GM18517 (cell line): Measurements from ENCODE around the gene ZFYVE9.

ENCODE experiments used
- ATAC-seq: cut with Tn5 transposase; IDR thresholded peaks from one replicate; pipeline ENCODE4 v1.9.1; 2021; ENCODE audit warnings: mild to moderate bottlenecking, moderate library complexity; ENCODE audit not compliant: unreplicated experiment

Gene ZFYVE9

DNA sequence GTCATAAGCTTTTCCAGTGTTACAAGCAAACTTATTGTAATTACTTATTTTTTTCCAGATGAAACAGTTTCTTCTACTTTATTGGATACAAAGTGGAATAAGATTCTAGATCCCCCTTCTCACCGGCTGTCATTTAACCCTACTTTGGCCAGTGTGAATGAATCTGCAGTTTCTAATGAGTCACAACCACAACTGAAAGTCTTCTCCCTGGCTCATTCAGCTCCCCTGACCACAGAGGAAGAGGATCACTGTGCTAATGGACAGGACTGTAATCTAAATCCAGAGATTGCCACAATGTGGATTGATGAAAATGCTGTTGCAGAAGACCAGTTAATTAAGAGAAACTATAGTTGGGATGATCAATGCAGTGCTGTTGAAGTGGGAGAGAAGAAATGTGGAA, 95.5 kb downstream of the ZFYVE9 start:
- ATAC-seq: no peak

DNA sequence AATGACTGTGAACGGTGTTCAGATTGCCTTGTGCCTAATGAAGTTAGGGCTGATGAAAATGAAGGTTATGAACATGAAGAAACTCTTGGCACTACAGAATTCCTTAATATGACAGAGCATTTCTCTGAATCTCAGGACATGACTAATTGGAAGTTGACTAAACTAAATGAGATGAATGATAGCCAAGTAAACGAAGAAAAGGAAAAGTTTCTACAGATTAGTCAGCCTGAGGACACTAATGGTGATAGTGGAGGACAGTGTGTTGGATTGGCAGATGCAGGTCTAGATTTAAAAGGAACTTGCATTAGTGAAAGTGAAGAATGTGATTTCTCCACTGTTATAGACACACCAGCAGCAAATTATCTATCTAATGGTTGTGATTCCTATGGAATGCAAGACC, 96.6 kb downstream of the ZFYVE9 start:
- no peak for ATAC-seq

DNA sequence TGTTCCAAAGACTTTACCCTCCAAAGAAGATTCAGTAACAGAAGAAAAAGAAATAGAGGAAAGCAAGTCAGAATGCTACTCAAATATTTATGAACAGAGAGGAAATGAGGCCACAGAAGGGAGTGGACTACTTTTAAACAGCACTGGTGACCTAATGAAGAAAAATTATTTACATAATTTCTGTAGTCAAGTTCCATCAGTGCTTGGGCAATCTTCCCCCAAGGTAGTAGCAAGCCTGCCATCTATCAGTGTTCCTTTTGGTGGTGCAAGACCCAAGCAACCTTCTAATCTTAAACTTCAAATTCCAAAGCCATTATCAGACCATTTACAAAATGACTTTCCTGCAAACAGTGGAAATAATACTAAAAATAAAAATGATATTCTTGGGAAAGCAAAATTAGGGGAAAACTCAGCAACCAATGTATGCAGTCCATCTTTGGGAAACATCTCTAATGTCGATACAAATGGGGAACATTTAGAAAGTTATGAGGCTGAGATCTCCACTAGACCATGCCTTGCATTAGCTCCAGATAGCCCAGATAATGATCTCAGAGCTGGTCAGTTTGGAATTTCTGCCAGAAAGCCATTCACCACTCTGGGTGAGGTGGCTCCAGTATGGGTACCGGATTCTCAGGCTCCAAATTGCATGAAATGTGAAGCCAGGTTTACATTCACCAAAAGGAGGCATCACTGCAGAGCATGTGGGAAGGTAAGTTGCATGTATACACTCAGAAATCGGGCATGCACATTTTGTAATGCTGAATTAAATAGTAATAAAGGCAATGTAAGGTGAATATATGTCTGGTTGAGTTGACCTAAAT, 97.2 kb downstream of the ZFYVE9 start:
- no peak for ATAC-seq

DNA sequence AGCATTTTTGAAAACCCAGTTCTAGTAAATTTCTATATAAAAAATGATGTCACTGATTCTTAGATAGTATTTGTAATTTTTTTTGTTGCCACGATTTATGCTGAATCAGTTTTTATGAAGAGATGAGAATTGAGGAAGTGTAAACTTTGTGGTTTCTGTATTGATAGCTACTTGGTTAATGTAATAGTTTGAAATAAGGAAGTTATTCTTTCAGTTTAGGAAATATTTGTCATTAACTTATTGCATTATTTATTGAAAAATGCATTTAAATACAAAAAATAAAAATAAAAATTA, 97.8 kb downstream of the ZFYVE9 start:
- peak; percentile 74 for ATAC-seq

DNA sequence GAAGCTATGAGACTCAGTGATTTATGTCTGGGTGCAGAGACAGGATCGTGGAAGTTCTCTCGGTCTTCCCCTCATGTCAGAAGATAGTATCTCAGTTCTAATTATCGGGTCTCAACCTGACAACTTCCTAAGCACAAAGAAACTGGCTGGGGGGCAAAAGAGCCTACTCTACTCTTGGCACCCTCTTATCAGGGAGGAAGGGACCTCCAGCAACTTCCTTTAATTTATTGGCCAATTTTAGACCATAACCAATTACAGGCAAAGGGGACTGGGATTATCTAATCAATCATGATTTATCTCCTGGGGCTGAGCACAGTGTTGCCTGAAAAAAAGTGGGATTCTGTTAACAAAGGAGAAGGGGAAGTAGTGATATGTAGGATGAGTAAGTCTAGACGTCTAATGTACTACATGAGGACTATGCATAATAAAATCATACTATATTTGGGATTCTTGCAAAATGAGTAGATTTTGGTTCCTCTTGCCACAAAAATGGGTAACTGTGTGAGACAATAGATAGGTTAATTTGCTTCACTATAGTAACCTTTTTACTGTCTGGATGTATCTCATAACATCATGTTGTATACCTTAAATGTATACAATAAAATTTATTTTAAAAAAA, 98.8 kb downstream of the ZFYVE9 start:
- ATAC-seq: no peak

DNA sequence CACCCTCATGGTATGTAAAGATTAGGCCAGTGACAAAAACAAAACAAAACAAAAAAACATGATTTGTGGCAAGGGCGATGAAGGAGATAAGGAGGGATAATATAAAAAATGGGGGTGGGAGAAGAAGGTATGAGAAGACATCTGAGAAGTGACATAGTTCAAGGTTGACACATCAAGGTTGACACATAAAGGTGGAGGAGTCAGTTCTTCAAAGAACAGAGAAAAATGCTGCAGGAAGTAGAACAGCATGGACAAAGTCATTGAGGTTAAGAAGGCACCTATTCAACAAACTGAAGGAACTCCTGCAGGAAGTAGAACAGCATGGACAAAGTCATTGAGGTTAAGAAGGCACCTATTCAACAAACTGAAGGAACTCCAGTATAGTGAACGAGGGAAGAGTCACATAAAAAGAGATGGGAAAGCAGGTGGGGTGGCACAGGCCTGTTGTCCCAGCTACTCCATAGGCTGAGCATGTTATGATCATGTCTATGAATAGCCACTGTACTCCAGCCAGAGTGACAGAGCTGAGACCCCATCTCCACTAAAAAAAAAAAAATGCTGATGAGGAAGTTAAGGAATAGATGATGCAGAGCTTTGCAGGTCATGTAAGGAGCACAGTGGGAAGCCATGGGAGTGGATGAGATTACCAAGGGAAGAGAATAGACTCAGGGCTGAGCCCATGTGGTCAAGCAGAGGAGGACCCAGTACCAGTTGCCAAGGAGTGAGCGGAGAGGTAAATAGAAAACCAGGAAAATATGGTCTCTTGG, 101.5 kb downstream of the ZFYVE9 start:
- ATAC-seq: no peak

DNA sequence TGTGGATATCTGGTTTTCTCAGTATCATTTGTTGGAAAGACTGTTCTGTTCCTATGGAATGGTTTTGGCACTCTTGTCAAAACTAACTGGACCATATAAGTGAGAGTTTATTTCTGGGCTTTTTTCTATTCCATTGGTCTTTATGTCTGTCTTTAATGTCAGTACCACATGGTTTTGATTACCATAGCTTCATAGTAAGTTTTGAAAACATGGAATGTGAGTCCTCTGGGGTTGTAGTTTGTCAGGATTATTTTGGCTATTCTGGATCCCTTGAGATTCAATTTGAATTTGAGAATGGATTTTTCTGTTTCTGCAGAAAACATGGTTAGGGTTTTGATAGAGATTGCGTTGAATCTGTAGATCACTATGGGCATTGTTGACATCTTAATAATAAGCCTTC, 107.9 kb downstream of the ZFYVE9 start:
- no peak for ATAC-seq

DNA sequence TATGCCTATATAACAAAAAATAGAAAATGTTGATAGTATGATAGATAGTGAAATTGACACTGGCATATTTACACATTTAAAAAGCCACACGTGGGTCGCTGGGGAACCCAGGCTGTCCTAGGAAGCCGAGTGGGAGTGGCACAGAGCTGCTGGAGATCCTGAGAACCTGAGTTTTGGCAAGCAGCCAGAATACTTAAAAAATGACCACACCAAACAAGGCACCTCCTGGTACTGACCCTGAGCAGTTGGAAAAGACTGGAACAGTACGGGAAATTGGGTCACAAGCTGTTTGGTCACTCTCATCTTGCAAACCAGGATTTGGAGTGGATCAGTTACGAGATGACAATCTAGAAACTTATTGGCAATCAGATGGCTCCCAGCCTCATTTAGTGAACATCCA, 111.5 kb downstream of the ZFYVE9 start:
- ATAC-seq: no peak

DNA sequence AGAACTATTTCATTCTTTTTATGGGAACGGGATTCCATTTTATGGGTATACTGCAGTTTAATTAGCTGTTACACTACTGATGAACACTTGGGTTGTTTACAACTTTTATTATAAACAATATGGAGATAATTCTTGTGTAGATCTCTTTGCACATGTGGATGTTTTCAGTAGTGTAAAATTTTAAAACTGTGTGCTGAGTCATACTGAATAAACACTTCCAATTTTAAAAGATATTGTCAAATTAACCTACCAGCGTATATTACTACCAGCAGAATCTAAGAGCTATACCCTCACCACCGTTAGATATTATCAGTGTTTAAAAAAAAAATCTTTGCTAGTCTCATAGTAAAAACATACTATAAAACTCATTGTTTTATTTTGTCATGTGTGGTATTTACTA, 118.0 kb downstream of the ZFYVE9 start:
- no peak for ATAC-seq

DNA sequence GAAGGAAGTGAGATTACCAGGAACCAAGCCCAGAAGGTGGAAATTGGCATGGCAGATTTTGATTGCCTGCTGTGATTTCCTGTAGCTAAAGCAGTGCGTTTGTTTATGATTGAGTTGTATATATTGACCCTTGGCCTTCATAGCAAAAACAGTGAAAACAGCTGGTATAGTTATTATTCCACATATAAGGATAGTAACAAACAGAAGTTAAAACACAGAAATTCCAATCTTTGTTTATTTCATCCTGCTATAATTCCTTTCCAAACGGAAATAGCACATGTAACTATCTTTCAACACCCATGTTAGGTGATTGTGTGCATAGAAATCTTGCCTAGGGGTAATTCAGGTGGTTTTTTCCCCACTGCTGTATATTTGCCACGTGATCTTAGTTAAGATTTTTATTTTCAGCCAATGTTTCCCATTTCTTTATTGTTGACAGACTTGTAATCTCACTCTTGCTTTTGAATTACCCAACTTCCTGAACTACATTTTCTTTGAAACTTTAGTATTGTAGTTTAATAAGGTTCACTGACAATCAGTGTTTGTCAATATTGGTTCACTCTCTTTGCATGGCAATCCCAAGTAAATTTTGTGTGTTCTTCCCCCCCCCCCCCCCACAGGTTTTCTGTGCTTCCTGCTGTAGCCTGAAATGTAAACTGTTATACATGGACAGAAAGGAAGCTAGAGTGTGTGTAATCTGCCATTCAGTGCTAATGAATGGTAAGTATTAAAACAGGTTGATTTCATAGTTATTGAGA, 121.4 kb downstream of the ZFYVE9 start:
- ATAC-seq: no peak

DNA sequence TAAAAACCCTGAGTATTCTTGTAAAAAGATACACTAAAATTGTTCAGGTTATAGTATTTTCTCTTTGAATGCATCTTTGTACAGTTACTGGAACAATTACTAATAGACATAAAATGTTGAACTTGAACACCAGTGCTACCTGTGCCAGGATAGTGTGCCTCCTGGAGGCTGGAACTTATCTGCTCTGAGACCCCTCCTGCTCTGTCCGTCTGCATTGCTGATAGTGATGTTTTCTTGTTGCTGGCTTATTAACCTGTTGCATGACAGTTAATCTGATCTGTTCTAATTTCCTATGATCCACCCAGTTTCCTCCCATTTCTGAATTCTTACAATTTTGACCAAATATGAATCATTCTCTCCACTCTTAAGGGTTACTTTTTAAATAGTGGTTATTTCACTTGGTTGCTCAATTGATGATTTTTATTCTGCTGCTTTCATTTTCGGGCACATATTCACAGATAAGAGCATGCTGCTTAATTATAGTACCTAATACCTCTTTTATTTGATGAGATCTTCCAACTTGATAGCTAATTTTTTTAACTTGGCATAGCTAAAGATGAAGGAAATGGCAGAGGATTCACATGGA, 122.7 kb downstream of the ZFYVE9 start:
- no peak for ATAC-seq

DNA sequence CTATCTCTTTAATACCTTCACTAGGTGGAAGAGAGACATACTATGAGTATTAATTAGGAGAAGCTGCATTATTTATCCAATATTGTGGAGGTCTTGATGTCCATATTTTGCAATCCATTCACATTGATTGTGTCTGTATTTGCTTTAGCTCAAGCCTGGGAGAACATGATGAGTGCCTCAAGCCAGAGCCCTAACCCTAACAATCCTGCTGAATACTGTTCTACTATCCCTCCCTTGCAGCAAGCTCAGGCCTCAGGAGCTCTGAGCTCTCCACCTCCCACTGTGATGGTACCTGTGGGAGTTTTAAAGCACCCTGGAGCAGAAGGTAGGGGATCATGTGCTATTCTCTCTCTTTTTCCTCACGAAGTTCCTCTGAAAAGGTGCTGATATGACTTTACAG, 124.6 kb downstream of the ZFYVE9 start:
- ATAC-seq: no peak

DNA sequence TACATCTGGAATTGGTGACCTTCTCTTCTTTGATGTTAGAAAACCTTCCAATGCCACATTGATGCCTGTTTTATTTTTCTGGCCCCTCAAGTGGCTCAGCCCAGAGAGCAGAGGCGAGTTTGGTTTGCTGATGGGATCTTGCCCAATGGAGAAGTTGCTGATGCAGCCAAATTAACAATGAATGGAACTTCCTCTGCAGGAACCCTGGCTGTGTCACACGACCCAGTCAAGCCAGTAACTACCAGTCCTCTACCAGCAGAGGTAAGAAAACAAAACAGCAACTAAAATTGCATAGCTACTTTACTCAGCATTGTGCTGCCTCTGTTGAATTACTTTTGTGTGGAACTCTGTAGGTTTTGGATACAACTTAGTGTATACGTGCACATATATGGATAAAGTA, 126.5 kb downstream of the ZFYVE9 start:
- no peak for ATAC-seq

DNA sequence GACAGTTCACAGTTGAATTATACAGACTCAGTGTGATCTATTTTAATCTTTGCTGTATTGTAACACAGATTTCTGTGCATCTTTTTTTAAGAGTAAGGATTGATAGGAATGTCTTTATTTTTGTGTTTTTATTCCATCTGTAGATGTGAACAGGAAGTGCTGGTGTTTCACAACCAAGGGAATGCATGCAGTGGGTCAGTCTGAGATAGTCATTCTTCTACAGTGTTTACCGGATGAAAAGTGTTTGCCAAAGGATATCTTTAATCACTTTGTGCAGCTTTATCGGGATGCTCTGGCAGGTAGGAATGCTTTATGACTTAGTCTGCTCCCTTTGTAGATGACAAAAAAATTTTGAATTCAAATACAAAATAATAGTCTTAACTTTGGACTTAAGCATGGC, 139.6 kb downstream of the ZFYVE9 start:
- ATAC-seq: no peak

DNA sequence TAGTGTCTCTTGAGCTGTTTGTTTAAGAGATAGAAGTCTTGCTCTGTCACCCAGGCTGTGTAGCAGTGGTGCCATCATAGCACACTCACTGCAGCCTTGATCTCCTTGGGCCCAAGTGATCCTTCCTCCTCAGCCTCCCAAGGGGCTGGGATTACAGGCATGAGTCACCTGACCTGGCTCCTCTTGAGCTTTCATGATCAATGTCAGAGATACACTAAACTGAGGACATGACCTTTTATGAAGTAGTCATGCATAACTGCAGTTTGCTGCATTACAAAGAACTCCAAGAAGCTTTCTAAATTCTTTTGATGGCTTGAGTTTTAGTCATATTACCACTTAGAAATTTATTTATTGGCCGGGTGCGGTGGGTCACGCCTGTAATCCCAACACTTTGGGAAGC, 146.4 kb downstream of the ZFYVE9 start:
- ATAC-seq: no peak

DNA sequence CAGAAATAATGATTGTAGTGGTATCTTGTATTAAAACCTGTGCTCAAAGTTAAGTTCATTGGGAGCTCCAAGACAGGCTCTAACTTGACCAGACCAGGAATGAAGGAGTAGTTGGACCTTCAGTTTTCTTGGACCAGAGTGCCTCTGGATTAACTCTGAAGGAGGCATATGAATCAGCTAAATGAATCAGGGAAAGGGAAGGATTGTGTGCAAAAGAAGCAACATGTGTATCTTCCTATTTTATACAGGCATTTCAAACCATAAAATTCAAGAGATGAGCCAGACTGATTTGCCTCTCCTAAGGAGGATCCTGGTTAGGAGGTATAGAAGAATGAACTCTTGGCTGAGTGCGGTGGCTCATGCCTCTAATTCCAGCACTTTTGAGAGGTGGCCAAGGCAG, 152.7 kb downstream of the ZFYVE9 start:
- ATAC-seq: no peak

DNA sequence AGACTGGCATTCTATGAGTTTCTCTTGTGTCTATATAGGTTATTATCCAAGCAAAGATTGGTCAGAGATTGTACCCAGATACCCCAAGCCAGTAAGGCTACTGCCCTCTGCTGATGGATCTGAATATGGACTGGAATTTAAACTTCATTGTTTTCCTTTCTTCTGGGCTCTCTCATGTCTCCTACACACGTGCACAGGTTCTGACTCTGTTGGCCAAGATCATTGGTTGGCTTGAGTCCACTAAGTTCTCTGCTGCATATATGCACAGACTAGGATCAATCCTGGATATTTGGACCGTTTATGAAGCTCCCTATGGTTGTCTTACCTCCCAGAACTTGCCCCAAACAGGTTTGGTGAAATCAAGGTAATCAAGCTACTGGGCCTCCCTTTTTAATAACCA, 154.5 kb downstream of the ZFYVE9 start:
- ATAC-seq: no peak

DNA sequence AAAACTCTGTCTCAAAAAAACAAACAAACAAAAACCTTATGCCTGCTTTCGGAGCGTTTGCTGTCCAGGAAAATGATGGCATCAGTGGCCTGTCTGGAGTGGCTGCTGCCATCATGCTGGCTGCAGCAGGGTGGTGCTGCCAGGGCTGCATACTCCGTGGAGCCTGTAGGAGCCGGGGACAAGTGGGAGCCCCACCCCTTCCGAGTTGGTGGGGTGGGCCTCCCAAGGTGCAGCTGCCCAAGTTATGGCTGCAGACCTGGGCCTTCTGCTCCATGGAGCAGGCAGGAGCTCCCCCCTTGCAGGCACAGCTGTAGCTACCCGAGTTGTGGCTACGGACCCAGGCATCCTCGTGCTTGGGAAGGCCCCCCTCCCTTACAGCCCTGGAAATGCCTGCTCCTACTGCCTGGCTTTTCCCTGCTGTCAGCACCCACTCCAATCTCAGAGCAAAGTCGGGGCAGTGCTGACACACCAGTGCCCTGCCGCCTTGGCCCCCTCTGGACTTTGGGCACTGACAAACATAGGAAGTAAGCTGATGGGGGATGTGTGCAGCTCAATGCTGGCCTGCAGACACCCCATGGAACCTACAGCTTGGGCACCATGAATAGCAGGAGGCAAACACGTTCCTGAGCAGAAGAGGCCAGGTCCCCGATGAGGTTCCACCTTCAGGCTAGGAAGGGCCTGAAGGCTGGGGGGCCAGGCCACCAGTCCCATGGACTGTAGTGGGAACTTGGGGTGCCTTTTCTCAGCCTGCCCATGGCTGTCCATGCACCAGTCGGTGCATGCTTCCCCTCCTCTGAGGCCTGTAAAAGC, 163.7 kb downstream of the ZFYVE9 start:
- ATAC-seq: no peak

DNA sequence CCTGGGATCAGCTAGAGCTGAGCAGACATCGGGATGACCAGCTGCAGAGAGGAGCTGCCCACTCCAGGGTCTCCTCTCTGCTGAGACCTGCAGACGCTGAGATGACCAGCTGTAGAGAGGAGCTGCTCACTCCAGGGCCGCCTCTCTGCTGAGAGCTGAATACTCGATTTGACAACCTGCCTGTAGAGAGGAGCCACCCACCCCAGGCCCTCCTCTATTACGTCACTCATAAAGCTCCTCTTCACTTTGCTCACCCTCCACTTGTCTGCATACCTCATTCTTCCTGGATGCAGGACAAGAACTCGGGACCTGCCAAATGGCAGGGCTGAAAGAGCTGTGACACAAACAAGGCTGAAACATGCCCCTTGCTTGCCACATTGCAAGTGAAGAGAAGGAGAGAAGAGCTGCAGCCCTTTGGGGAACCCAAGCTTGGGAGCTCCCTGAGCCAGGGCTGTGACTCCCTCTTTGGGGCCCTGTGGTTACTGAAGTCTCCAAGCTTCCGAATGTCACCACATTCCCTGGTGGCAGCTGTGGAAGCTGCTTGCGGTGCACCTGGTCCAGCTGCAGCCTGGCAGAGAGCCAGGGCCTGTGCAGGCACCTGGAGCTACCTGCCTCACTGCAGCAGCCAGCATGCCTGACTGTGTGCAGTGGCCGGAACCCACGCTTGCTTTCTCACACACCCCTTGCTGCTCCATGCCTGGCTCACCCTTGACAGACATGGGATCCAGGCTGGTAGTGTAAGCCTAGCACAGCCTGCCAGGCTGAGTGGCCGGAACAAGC, 164.5 kb downstream of the ZFYVE9 start:
- no peak for ATAC-seq

DNA sequence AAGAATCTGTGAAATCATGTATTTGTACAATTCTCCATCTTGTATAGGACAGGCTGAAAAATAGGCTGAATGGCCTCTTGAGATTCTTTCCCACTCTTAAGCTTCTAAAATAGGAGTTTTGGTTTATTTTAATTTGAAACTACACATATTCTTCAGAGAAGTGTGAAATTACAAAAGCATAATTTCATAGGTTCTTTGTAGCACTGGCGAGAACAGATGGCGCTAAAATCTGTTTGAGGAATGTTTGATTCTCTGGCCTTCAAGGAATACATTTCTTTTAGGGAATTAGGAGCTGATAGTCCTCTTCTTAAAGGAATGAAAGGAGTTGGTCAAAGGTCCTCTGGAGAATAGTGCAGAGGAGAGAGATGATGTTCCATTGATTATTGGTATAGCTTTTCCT, 179.2 kb downstream of the ZFYVE9 start:
- ATAC-seq: no peak
